G401 (cell line): ENCODE data around the gene RAB27A. TPM values are rescaled to one million over a fixed set of nuclear protein-coding genes. Genes with fewer than 3 reads are reported as not detected.
"Not testable (repeated sequence)": the region's sequence is repeated elsewhere in the genome, so short reads cannot be mapped to it uniquely, and the experiment has no call there.

Experiments used
- DNase-seq: peaks from one replicate; pipeline ENCODE4 v3.0.0-alpha.2; 2015; ENCODE audit warnings: low spot score
- in situ Hi-C: cut with HindIII; loops from 2 replicates; pipeline ENCODE4 v1.10.0; 2016; ENCODE audit warnings: low sequenced_read_pairs, mixed read lengths
- total RNA-seq: library from RNA; depleted of rRNA; stranded (reverse); fragments of >200 nt; shearing (Covaris generic); gene quantifications from 2 replicates; pipeline ENCODE4 v1.2.3, GENCODE V29; 2014

RAB27A gene
- total RNA-seq, 1 experiment from 2014 or later = 7.3 TPM

GRCh38 chr15:55255714-55256113 lies 33.9 kb downstream of the RAB27A start:
- no peak for DNase-seq
- in situ Hi-C loops = no loop called here

GRCh38 chr15:55254916-55255679 lies 34.5 kb downstream of the RAB27A start:
- in situ Hi-C loops = no loop called here
- no peak for DNase-seq

GRCh38 chr15:55253580-55253979 lies 36.0 kb downstream of the RAB27A start:
- in situ Hi-C loops = no loop called here
- DNase-seq = no peak

GRCh38 chr15:55252201-55252600 lies 37.4 kb downstream of the RAB27A start:
- in situ Hi-C loops, DNase-seq: not testable (repeated sequence)

- in situ Hi-C loops = no loop called here
- DNase-seq = no peak
These were observed 38.7 kb downstream of the RAB27A start for GRCh38 chr15:55250941-55251340.

GRCh38 chr15:55250392-55250791 lies 39.2 kb downstream of the RAB27A start:
- no peak for DNase-seq
- in situ Hi-C loops = no loop called here

GRCh38 chr15:55249885-55250284 lies 39.7 kb downstream of the RAB27A start:
- in situ Hi-C loops = not testable (repeated sequence)

GRCh38 chr15:55248895-55249294 lies 40.7 kb downstream of the RAB27A start:
- DNase-seq = no peak
- in situ Hi-C loops = no loop called here

More at GRCh38 chr15:55249885-55250284, 39.7 kb downstream of the RAB27A start:
- DNase-seq = not testable (repeated sequence)

- DNase-seq = no peak
- in situ Hi-C loops = no loop called here
These were observed 41.7 kb downstream of the RAB27A start for GRCh38 chr15:55247766-55248427.

- in situ Hi-C loops = no loop called here
- DNase-seq = no peak
These were observed 42.3 kb downstream of the RAB27A start for GRCh38 chr15:55247311-55247710.

- in situ Hi-C loops = no loop called here
- no peak for DNase-seq
These were observed 43.0 kb downstream of the RAB27A start for GRCh38 chr15:55246567-55246966.

GRCh38 chr15:55245059-55245458 lies 44.6 kb downstream of the RAB27A start:
- no peak for DNase-seq
- in situ Hi-C loops = no loop called here

GRCh38 chr15:55241891-55242290 lies 47.7 kb downstream of the RAB27A start:
- in situ Hi-C loops = no loop called here

GRCh38 chr15:55241186-55241585 lies 48.4 kb downstream of the RAB27A start:
- DNase-seq = no peak
- in situ Hi-C loops = no loop called here

More at GRCh38 chr15:55241891-55242290, 47.7 kb downstream of the RAB27A start:
- no peak for DNase-seq

- in situ Hi-C loops = no loop called here
These were observed 49.4 kb downstream of the RAB27A start for GRCh38 chr15:55240125-55240760.

GRCh38 chr15:55239440-55240124 lies 50.0 kb downstream of the RAB27A start:
- in situ Hi-C loops = no loop called here
- DNase-seq = no peak

More at GRCh38 chr15:55240125-55240760, 49.4 kb downstream of the RAB27A start:
- no peak for DNase-seq

- in situ Hi-C loops = no loop called here
- no peak for DNase-seq
These were observed 50.7 kb downstream of the RAB27A start for GRCh38 chr15:55238877-55239276.

- in situ Hi-C loops = no loop called here
- DNase-seq = no peak
These were observed 52.1 kb downstream of the RAB27A start for GRCh38 chr15:55237219-55238130.
